Measurements from ENCODE around the gene DAAM2.

Gene DAAM2

DNA sequence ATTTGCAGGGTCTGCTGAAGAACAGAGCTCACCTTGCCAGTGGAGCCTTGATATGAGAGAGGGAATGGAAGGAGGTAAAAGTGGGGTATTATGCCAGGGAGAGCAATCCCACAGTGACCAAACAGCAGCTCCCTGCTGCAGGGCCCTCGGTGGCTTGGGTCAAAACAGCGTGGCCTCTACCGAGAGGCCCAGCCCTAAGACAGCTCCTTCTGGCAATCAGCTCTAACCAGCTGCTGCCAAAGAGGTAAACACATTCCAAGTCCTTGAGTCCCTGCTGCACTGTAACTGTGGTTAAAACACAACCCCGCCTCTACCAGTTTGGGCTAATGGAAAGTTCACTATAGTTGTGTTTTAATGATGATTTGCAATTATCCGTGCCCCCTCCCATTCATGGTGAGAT lies 1.4 kb upstream of the DAAM2 start:
- no peak for DNase-seq

DNA sequence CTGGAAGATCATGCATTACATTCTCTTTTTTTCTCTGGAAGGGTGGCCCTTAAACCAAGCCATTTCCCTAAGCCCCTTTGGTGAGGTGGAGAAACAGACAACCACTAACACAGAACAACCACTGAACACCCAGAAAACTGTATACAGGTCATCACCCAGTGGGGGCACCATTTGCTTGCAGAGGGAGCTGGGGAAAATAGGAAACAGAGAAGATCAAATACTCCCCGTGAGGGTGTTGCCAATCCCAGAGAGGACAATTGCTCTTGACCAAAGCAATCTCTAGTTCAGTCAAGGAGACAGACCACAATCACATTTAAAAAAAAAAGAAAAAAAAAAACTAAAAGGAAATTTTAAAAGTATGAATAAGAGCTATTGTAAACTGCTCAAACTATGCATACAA lies 865 bp upstream of the DAAM2 start:
- peak; percentile 17 for DNase-seq

DNA sequence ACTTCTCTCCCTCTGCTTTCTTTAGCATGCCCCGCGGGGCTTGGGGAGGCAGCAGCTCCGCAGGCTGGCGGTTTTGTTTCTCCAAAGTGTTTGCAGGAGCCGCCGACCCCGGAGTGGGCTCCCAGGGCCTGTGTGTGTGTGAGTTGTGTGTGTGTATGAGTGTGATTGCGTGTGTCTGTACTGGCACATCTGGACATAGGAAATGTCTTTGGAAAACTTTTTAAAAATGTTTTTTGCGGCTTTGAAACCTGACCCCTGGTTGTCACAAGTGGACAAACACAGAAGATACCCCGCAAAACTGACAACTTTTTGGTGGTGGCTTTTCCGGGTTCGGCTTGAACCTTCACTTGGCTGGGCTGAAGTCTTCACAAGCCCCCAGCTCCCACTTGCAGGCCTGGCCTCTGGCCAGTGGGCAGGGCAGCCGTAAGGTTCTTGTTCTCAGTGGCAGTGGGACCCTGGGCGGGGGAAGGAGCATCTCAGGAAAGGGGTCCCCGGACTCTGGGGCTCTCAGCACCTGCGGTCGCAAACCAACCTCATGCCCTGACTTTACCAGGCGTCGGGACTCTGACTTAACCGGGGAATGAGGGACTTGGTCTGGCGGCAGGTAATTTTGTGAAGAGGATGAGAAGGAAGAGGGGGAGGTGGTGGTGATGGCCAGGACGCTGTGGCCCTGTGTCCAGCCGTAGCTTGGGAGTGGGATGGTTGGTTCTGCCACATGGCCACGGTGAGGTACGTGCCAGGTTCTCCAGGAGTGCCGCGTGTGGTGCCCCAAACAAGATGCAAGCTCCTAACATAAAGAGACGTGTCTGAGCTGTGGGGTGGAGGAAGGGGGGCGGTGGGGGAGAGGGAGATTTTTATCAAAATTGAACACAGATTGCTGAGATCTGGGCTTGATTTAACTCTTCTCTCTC lies 619 bp downstream of the DAAM2 start:
- no peak for DNase-seq

DNA sequence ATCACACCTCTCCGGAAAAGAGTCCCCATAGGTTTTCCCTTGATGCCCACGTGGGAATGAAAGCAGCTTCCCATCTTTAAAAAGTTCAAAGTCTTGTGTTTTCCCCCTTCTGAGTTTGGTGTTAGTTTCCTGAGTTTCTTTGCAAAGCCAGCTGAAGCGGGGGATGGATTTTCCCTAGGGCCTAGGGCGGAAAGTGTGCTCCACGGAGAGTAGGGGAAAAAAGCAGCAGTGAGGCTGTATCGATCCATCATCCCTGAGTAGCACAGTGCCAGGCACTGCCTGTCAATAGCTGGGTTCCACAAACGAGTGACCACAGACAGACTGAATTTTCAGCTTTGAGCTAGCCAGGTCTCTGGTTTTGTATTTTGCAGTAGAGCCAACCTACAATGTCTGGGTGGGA lies 1.3 kb downstream of the DAAM2 start:
- DNase-seq = no peak

DNA sequence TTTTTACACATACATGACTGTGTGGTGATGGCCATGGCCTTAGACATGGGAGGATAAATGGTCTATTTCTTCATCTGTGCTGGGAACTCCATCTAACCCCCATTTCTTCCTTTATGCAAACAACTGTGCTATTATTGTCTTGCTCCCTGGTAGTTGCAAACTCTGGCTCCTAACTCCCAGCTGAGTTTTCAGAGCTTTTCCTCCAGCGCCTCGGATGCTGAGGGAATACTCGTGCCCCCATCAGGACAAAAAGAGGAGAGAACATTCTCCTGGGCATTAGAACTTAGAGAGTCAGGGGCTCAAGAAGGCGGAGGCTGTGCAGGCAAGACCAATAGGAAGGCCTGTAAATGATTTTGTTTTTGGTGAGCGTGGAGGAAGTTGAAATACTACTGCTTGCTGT lies 2.1 kb downstream of the DAAM2 start:
- DNase-seq = no peak

DNA sequence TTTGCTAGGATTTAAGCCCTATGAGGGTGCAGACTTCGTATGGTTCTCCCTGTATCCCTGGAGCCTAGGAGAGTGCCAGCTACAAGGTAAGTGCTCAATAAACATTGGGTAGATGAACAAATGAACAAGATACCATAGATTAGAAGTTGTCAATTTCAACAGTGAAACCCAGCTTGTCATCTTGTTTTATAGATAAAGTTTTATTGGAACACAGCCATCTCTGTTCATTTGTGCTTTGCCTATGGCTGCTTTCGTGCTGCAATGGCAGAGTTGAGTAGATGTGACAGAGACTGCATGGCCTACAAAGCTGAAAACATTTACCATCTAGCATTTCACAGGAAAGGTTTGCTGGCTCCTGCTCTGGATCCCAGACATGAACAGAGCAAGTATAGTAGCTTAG lies 5.6 kb downstream of the DAAM2 start:
- DNase-seq = no peak

DNA sequence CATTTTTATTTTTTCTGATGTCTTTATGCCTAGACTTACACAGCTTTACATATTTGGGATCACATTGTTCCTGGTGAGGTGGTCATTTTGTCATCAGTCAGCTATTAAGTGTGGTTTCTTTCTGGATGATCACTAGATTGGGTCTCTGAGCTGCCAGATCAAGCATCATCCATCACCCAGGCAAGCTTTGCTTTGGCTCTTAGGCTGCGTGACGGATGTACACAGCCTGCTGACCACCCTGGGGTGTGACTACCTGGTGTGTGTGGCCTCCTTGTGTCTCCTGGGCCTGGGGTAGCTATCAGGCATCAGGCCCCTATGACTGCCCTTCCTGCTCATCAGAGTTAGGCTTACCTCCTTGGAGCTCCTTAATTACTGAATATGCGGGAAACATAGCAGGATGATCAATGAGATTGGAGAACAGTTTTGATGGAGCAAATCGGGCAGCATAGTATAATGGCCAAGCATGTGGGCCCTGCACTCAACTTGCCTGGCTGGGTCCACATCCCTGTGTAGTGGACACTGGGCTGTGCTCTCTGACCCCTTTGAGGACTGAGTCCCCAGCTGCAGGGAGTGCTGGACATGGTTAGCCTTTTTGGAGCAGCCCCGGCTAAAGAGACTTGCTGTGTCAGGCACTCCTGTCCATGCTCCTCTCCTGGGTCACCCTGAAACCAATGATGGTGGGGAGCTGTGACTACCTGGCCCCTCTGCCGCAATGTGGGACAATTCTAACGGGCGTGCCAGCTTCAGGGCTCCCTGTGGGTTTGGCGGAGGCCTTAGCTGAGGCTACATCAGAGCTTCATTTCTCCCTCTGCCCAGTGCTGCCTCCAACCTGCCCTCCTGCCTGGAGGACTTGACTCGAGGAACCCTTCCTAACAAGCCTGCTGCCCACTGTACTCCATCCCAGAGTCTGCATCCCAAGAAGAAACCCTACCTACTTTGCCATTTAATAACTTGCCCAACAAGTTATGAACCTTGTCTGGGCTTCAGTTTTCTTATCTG lies 8.2 kb downstream of the DAAM2 start:
- DNase-seq = no peak

DNA sequence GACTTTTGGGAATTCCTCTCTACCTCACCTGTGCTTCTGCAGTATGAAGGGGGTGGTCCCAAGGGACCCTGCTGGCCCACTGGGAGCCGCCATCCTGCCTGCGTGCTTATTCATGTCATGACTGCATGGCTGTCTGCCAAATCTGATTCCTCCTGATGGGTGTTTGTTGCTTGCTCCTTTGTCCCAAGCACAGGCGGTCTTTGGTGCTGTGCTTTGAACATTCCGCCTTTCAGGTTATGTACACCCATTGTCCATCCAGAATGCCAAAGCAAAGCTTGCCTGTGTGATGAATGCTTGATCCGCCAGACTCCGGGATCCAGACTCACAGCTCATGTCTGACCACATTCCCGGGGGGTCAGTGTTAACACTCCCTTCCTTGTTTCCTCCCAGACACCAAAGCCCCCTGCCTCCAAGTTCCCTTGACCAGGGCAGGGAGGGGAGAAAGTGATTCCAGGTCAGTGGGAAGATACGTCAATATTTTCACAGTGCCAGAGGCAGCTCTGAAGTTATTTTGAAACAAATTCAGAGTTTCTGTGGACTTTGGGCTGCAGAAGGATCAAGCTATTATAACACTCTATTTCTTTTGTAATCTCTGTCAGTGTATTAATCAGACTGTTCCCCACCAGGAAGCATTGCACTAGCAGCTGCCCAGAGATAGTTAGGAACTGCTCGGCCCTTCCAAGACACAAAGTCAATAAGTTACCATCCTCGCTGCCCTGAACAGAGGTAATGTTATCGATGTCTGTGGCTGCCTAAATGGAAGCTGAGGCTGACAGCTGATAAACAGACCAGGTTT lies 9.5 kb downstream of the DAAM2 start:
- no peak for DNase-seq

DNA sequence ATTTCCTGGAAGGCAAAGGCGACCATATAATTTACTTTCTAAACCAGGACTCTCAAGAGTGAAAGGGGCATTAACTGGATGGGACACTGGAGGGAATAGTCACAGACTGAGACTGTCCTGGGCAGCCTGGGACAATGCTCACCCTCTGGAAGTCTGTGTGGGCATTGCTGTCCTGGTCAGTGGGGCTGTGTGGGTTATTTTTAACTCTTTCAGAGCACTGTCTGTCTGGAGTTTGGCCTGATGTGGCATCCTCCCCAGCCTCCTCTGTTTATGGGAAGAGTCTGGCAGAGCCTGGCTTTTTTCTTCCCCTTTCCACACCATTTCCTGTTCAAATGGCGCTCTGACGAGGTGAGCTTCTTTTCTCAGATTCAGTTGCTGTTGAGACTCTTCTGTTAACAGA lies 11.7 kb downstream of the DAAM2 start:
- DNase-seq = no peak

DNA sequence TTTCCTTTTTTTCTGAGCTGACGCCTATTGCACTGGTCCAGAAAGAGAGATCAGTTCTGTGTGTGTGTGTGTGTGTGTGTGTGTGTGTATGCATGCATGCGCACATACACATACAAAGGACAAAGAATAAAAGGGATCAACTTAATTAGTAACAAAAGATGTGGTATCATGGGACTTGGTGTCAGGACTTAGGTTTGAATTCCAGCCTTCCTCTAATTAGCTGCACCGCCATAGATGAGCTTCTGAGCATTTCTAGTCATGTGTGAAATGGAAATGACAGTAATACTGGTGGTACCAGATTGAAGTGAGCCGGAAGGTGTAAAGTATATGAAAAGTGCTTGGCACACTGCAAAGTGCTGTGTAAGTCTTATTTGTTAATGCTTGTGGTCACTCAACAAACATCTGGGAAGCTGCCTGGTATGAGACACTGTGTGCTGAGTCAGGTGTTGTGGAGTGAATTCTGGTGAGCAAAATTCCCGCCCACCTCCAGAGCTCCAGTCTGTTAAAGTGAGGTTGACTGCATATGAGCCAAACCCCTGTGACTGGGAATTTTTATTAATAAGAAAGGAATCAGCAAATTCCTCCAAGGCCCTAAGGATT lies 12.4 kb downstream of the DAAM2 start:
- DNase-seq = no peak

DNA sequence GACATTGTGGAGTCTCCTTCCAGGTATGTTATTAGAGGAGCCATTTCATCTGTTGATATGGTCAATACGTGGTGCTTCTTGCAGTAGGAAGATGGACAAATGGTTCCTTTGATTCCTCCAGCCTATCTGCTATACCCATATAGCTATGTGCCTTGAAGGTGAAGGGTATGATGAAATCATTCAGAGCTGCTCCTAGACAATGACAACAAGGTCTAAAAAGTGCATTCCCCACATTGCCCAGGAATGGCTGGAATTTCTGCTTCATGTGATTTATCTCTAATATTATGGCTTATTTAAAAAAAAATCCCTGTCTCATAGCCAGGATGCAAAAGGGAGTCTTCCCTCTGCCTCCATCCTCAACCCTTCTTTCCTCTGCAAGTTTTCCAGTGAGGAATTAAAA lies 14.1 kb downstream of the DAAM2 start:
- no peak for DNase-seq

DNA sequence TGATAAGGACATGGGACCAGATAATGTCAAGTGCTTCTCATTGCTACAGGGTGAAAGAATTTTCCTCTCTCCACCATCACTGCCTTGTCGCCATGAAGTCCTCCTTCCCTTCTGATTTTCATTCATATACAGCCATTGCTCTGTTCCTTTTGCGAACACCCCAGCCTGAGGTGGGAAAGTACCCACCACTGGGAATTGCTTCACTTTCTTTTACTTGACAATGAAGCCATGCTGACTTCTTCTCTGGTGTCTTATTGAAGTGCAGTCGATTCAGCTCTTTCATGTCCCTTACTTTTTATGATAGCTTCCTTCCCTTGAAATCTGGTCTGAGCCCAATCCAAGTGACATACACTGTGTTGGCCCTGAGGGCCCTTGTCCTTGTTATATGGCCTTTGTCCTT lies 16.2 kb downstream of the DAAM2 start:
- no peak for DNase-seq

DNA sequence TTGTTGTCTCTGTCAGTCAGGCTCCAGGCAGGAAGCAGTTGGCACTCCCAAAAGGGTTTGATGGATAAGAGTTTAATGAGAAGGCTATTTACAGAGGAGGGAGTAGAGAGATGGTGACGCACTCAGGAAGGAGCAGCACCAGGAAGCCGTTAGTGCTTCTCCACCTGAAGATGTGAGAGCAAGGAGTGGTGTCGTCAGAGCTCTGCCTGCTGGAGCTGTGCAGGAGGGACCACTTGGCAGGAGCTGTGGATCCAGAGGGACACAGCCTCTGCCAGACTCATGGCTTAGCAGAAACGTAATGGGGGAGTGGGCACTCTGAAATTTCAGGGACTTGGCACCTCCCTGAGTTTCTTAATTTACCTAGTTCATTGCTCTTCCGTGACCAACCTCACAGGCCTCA lies 16.8 kb downstream of the DAAM2 start:
- DNase-seq = no peak

DNA sequence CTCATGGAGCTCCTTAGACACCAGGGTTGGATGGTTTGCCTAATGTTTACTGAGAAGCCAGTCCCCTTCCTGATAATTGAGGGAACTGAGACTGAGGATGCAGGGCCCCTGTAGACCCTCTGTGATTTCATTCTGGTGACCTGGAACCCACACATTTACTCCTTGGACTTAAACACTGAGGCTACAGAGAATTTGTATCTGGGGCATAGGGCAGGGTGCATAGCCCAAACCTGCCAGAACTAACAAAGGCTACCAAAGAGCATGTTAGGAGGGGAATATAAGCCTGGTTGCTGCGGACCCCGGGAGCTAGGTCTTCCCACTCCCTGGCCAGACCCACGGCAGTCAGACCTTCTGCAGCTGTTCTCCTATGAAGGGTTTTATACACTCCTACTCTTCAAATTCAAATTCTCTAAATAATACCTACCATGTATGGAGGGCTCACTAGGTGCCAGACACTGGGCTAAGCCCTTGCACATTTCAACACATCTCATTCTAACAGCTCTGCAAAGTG lies 19.7 kb downstream of the DAAM2 start:
- no peak for DNase-seq

DNA sequence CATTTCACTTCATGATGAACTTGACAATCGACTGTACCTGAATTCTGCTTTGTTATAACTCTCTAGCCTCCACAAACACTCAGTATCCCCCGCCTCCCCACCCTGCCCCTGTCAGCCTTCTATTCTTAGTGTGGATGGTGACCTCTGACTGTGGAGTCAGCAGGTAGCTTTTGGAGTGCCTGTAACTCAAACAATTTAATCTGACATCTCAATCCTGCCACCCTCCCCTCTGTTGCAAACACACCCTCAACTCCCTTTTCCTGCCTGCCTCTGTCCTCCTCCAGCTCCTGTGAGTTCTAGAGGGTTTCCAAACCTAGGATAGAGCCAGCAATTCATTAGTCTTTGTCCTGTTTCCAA lies 20.3 kb downstream of the DAAM2 start:
- DNase-seq = no peak

DNA sequence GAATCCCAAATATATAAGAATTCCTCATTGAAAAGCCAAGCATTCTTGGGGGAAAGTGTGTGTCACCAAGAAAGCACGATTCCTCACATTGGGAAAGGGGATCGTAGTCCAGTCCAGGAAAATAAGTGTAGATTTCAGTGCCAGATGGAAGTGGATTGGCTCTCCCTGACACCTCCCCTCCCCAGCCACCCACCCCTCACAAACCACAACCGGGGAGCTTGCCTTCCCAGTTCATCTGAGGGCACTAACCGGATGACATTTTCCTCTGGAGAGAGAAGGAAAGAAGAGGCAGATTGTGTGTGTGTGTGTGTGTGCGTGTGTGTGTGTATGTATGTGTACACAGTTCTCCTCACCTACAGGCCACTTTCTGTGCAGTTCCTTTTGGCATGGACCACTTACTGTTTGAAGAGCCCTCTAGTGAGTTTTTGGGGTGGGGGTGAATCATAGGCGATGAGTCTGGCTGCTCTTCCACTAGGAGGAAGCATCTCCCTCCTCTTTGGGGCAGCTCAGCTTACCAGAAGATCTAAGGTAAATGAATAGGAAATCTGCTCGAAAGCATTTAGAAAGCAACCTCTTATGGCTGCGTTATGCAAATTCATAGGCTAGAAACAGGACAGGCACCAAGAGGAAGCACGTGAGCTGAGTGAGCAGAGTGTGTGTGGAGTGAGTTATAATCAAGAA lies 20.8 kb downstream of the DAAM2 start:
- DNase-seq = peak; percentile 43

DNA sequence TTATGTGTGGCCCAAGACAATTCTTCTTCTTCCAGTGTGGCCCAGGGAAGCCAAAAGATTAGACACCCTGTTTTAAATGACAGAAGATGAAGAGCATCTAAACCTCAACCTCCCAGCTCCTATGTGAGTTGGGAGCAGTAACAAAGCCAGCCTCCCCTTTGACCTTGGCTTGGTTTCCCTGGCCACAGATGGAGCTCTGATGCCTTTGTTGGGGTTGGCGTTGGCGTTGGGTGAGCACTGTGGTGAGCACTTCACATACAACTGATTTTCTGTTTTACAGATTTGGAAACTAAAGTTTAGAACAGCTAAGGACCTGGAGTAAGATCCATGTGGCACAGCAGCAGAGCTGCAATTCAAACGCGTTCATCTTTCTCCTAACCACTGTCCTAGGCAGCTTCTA lies 22.1 kb downstream of the DAAM2 start:
- no peak for DNase-seq

DNA sequence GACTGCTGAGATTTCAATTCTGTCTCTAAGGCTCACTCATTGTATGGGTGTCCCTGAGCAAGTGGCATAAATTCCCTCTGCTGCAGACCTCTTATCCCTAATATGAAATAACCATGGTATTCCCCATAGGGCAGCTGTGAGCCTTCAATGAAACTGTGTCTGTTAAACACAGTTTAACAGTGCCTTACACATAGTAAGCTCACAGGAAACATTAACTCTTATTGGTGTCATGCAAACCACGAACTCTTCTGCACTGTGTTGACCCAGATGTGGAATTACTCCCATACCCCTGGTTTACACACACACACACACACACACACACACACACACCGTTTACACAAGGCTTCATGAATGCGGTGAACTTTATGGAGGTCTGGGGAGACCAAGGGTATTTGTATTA lies 23.2 kb downstream of the DAAM2 start:
- DNase-seq = no peak

DNA sequence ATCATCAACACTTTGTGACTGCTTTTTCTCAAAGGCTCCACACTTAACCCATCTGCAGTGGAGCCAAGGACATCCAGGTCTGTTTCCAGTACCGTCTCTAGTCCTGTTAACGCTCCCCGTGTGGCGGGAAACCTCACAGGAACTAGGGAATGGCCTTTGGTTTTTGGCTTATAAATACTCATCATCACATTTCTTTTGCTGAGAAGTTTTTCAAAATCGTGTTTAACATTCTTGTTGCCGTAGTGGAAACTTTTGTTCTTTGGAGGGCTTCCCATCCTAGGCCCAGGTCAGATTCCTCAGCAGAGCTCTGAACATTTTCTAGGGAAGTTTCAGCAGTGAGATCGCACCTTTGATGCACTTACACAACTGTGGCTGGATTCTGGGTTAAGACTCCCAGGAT lies 24.6 kb downstream of the DAAM2 start:
- no peak for DNase-seq

DNA sequence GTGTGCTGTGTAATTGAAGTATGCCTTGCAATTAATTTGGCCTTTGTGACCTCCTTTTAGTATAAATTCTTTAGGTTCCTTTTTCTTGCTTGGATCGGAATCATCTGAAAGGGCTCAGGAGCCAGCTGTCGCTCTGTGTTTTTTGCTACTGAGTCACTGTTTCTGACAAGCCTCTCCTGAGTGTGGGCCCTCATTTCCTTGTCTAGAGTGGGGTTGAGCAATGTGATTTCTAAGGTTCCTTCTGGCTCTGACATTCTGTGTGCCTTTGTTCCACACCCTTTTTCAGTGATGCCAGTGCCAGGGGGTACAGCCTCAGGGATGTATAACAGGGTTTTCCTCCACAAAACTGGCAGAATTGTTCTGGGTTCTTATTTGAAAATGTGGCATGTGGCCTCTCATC lies 26.5 kb downstream of the DAAM2 start:
- DNase-seq = no peak

DNA sequence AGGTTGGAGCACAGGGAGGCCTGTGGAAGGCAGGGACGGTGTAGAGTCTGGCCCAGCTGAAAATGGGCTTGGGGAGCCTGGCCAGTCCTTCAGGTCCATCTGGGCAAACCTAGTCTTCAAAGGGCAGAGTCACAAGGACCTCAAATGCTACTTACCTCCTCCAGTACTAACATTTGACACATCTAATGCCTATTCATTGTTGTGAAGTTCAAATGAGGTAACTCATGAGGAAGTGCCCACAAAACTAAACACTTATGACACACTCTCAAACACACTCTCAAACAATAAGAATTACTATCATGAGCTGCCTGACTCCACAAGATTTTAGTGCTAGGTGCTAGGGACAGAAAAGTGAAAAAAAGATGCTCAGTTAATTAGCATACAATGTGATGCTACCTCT lies 27.1 kb downstream of the DAAM2 start:
- no peak for DNase-seq

DNA sequence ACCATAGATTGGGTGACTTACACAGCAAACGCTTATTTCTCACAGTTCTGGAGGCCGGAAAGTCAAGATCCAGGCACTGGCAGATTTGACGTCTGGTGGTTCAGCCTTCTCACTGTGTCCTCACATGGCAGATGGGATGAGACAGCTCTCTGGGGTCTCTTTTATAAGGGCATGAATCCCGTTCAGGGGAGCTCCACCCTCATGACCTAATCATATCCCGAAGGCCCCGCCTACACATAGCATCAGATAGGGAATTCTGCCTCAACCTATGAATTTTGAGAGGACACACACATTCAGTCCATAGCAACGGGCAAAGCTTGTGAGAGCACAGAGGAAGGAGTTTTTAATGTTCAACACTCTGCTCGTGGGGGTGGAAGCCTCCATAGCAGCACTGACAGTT lies 27.5 kb downstream of the DAAM2 start:
- peak; percentile 6 for DNase-seq

Measured in NCI-H82 (cell line).